HG03280 (cell line): ENCODE data around the gene PHF1.
"Not testable (repeated sequence)": the region's sequence is repeated elsewhere in the genome, so short reads cannot be mapped to it uniquely, and the experiment has no call there.

Source experiments
- ATAC-seq: cut with Tn5 transposase; IDR thresholded peaks from one replicate; pipeline ENCODE4 v1.9.1; 2021; ENCODE audit warnings: mild to moderate bottlenecking, moderate library complexity; ENCODE audit not compliant: unreplicated experiment

The PHF1 gene

DNA sequence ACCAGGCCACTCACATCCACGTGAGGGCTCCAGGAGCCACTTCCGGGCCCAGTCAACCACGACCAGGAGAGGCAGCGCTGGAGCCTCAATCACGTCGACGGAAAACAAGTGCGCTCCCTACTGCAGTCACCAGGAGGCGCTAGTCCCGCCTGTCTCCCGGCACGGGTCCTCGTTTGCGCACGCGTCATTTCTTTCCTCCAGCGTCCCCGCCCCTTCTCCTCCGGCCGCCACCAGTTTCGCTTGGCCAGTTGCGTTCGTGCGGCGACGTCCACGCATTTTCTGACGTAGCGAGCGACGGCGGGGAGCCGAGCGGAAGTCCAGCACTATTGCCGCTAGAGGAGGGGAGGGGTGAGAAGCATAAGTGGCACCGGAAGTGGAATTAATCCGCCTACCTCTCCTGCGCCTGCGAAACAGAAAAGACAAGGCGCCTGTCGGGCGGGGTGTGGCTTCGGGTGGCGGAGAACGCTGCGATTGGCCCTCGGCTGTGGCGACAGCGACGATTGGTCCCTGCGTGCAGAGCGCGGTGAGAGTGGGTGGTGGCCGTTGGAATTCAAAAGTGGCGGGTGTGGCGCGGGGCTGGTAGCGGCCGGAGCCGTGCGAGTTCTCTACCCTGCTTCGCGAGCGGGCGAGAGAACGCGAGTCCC lies 19.4 kb upstream of the PHF1 start, which contains the start of gene KIFC1:
Gene KIFC1 (plus strand): TSS at position 546 of the 644 bp plus-strand sequence. CDS start 163 bp downstream, outside the sequence.
- ATAC-seq: peak; percentile 88

DNA sequence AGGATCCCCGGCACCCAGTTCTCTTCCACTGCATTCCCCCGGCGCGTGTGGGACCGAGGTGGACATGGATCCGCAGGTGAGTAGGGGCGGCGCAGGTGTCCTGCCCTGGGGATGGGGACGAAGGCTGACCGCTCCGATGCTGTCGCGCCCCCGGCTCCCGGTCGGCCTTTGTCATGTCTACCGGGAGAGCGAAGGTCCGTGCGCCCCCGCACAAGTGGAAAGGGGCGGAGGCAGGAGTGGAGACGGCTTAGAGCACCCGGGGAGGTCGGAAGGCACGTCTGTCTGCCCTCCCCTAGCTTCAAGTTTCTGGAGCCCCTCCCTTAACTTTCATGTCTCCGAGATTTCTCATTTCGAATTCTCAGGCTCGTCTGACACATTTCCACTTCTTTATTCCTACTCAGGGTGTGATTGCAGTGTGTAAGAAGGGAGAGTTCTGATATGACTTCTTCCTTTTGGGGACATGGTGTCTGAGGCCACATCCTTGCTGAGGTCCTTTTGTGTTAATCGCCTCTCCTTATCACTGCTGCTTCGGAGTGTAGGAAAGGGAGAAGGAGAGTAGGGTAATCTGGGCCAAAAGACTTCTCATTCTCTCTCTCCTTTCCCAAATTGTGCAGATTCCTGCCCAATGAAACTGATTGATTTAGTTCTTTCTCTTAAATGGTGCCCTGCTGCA lies 18.8 kb upstream of the PHF1 start:
- ATAC-seq: peak; percentile 6

DNA sequence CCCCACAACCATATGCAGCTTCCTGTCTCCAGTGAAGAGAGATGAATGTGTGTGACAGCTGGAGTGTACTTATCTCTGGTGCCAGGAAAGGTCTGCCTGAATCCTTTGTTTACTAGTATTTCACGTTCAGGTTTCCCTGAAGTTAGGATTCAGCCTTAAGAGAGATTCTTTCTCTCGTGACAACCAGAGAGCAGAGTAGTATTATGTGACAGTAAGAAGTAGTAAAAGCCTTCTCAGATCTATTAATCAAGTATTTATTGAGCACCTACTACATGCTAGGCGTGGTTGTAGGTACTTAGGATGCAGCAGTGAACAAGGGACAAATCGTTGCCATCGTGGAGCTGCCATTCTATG lies 18.2 kb upstream of the PHF1 start:
- ATAC-seq: no peak

DNA sequence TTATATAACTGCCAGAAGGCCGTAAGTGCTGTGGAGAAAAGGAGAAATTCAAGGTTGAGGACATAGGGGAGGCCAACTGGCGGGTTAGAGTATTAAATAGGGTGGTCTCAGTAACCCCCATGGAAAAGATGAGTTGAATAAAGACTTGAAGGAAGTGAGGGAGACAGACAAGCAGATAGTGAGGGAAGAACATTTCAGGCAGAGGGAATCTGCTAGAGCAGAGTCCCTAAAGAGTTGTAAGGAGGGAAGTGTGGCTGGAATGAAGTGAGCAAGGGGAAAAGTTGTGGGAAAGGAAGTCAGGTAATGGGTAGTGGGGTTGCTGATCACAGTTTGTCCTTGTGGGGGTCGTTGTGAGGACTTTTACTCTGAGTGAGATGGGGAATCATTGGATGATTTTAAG lies 17.8 kb upstream of the PHF1 start:
- no peak for ATAC-seq

DNA sequence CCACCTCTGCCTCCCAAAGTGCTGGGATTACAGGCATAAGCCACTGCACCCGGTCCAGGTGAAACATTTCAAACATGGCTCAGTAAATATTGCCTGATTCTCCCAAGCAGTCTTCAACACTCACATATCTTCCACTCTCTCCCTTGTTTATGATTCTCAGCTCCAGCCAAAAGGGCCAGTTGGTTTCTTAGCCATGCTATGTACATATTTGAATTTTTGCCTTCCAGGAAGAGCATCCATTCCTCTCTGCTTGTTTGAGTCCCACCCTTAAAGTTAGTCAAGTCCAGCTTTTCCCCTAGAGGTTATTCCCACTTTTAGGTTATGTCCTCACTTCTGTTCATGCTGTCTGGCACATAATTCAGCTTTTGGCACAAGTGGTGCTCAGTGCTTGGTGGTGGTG lies 13.3 kb upstream of the PHF1 start:
- ATAC-seq: no peak

DNA sequence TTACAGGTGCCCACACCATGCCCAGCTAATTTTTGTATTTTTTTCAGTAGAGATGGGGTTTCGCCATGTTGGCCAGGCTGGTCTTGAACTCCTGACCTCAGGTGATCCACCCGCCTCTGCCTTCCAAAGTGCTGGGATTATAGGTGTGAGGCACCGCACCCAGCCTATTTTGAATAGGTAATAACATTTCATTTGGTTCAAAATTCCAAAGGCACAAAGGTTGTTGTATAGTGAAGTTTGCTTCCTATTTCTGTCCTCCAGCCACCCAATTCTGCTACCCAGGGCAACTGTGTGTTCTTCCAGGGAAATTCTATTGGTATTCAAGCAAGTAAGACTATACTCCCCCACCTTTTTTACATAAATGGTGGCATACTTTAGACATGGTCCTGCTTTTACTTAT lies 12.2 kb upstream of the PHF1 start:
- not testable (repeated sequence) for ATAC-seq

DNA sequence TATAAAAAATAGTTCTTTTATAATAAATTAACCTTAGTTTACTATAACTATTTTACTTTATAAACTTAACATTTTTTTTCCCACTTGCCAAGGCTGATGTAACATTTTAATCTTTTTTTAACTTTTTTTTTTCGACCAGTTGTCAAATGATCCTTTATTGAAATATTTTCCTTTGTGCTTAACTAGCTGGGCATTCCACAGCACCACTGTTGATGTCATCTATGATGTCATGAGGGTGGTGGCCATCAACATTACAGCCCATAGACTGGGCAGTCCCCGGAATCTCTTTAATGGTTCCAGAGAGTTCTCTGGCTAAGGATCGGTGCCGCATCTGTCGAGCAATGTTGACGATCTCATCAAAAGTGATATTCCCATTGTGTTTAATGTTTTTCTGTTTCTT lies 10.9 kb upstream of the PHF1 start:
- not testable (repeated sequence) for ATAC-seq

DNA sequence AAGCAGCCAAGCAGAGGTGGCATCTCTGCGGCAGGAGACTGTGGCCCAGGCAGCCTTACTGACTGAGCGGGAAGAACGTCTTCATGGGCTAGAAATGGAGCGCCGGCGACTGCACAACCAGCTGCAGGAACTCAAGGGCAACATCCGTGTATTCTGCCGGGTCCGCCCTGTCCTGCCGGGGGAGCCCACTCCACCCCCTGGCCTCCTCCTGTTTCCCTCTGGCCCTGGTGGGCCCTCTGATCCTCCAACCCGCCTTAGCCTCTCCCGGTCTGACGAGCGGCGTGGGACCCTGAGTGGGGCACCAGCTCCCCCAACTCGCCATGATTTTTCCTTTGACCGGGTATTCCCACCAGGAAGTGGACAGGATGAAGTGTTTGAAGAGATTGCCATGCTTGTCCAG lies 5.9 kb upstream of the PHF1 start:
- no peak for ATAC-seq

DNA sequence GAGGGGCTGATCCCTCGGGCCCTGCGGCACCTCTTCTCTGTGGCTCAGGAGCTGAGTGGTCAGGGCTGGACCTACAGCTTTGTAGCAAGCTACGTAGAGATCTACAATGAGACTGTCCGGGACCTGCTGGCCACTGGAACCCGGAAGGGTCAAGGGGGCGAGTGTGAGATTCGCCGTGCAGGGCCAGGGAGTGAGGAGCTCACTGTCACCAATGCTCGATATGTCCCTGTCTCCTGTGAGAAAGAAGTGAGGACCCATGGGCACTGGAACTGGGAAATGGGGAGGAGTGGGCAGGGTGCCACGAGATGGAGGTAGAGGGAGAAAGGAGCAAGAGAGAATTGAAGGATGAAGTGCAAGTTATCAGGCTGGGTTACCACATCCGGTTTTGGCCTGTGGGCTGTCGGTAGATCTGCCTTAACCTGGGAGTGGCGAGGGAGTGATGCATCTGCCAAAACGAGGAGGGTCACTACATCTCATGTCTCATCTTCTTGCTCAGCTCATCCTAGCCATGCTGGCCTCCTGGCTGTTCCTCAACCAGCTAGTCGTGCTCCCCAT lies 5.4 kb upstream of the PHF1 start:
- ATAC-seq: no peak

DNA sequence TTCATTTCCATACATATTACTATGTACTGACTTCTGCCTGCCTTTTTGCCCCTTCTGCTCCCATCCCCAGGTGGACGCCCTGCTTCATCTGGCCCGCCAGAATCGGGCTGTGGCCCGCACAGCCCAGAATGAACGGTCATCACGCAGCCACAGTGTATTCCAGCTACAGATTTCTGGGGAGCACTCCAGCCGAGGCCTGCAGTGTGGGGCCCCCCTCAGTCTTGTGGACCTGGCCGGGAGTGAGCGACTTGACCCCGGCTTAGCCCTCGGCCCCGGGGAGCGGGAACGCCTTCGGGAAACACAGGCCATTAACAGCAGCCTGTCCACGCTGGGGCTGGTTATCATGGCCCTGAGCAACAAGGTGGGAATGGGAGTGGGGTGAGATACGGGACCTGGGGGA lies 4.7 kb upstream of the PHF1 start:
- no peak for ATAC-seq

DNA sequence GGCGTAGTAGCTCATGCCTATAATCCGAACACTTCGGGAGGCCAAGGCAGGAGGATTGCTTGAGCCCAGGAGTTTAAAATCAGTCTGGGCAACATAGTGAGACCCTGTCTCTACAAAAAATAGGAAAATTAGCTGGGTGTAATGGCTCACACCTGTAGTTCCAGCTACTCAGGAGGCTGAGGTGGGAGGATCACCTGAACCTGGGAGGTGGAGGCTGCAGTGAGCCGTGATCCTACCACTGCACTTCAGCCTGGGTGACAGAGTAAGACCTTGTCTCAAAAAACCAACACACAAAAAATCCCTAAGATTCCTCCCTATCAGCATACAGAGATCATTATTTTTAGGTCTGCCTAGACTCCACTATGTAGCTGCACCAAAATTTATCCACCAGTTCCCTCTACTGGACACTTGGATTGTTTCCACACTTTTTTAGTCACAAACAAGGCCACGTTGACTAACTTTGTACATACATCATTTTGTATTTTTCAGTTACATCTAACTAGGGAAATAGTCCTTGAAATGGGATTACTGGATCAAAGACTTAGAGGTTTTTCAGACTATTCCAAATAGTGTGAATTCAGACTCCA lies 3.6 kb upstream of the PHF1 start:
- no peak for ATAC-seq

DNA sequence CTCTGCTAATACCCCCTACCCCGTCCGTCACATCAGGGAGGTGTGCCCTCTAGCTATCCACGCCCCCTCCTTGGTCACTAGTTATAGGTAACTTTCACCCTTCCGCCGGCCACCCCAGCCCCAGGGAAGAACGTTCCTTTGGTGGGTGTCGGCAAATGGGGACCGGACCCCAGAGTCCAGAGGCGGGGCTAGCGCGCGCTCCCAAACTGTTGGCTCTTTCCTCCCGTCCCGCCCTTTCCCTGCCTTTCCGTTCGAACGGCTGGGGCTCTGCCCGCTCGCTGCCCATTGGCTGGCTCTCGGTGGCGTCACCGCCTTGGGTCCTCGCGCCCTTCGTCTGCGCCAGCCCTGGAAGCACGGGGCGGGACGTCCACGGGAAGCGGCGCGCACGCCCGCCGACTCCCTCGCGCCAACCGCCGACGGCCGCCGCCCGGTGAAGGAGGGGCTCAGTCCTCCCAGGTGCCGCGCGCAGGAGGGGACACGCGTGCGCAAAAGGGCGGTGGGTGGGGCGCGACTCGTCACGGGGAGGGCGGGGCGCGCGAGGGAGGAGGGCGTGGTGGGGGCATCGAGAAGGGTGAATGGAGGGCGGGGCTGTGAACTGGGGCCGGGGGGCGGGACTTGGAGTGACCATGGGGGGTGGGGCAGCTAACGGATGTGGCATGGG lies 634 bp upstream of the PHF1 start:
- peak; percentile 82 for ATAC-seq

DNA sequence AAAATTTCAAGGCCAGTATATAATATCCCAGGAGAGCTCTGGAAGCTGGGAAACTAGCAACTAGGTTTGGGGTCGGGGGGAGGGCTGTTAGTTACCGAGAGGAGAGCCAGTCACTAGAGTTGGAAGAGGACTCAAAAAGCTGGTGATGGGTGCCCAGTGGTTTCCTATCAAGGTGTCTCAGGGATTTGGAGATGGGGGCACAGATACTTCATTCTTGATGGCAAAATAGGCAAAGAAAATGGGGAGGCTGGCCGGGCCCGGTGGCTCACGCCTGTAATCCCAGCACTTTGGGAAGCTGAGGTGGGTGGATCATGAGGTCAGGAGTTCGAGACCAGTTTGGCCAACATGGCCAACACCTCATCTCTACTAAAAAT lies 805 bp downstream of the PHF1 start:
- ATAC-seq: no peak

DNA sequence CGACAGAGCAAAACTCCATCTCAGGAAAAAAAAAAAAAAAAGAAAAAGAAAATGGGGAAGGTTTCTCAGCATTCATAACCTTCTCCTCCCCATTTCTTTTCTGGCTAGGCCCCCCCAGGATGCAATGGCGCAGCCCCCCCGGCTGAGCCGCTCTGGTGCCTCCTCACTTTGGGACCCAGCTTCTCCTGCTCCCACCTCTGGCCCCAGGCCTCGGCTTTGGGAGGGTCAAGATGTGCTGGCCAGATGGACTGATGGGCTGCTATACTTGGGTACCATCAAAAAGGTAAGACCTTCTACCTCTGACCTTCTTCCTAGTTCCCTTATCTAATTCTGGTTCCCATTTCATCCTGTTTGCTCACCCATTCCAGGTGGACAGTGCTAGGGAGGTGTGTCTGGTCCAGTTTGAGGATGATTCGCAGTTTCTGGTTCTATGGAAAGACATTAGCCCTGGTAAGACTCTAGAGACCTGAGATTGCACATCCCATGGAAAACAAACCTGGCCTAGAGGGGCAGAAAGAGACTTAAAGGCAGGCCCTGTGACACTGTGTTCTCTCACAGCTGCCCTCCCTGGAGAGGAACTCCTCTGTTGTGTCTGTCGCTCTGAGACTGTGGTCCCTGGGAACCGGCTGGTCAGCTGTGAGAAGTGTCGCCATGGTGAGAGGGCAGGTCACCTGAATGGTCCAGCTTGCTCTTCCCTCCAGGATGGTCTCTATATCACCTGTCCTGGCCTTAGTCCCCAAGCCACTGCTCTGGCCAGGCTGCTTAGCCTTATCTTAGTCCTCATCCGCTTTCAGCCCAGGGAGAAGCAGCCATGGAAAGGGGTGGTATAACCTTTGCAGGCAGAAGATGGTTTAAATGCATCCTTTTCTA lies 1.6 kb downstream of the PHF1 start:
- no peak for ATAC-seq

DNA sequence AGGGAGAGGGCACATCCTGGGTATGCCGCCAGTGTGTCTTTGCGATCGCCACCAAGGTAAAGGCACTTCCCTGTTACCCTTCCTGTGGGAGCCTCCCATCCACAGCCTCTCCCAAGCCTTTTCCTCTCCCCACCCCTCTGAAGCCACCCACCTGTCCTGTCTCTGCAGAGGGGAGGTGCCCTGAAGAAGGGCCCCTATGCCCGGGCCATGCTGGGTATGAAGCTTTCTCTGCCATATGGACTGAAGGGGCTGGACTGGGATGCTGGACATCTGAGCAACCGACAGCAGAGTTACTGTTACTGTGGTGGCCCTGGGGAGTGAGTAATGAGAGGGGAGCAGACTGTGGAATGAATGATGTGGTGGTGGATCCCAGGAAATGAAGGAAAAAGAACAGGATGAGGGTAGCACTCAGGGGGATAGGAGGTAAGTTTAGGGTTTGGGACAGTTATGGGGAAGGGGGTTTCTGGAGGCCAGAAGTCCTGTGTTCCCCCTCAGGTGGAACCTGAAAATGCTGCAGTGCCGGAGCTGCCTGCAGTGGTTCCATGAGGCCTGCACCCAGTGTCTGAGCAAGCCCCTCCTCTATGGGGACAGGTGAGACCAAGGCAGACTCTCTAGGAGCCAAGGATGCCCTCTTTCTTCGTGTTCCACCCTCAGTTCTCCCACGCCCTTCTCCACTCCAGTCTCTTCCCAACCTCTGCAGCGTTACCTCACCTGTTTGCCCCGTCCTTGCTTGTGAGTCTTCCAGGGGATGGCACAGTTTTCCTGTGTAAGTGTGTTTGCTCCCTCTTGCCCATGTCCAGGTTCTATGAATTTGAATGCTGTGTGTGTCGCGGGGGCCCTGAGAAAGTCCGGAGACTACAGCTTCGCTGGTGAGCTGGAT lies 2.7 kb downstream of the PHF1 start:
- no peak for ATAC-seq

DNA sequence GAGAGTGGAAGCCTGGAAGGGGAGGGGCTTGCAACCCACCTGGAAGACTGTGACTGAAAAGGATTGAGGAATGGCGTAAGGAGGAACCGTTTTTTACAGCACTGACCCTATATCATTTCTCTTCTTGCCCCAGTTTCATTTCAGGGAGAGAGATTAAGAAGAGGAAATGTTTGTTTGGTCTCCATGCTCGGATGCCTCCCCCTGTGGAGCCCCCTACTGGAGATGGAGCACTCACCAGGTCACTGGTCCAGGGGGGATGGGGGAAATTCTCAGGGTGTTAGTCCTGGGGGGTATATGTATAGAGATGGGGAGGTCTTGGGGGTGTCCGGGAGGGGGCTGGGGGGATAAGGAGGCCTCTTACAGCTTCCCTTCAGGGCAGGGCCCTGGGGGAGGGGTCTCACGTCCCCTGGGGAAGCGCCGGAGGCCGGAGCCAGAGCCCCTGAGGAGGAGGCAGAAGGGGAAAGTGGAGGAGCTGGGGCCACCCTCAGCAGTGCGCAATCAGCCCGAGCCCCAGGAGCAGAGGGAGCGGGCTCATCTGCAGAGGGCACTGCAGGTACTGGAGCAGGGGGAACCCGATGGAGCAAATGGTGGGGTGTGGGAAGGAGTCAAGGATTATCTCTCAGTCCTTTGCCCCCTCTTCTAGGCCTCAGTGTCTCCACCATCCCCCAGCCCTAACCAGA lies 3.9 kb downstream of the PHF1 start:
- no peak for ATAC-seq

DNA sequence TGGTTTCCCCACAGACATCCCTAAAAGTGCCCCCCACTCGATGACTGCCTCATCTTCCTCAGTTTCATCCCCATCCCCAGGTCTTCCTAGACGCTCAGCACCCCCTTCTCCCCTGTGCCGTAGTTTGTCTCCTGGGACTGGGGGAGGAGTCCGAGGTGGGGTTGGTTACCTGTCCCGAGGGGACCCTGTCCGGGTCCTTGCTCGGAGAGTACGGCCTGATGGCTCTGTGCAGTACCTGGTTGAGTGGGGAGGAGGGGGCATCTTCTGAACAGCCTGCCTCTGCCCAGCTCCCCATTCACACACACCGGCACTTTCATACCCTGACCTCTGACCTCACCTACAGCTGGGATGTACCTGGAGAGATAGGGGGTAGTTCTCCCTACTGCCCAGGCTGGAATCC lies 5.0 kb downstream of the PHF1 start:
- ATAC-seq: no peak

DNA sequence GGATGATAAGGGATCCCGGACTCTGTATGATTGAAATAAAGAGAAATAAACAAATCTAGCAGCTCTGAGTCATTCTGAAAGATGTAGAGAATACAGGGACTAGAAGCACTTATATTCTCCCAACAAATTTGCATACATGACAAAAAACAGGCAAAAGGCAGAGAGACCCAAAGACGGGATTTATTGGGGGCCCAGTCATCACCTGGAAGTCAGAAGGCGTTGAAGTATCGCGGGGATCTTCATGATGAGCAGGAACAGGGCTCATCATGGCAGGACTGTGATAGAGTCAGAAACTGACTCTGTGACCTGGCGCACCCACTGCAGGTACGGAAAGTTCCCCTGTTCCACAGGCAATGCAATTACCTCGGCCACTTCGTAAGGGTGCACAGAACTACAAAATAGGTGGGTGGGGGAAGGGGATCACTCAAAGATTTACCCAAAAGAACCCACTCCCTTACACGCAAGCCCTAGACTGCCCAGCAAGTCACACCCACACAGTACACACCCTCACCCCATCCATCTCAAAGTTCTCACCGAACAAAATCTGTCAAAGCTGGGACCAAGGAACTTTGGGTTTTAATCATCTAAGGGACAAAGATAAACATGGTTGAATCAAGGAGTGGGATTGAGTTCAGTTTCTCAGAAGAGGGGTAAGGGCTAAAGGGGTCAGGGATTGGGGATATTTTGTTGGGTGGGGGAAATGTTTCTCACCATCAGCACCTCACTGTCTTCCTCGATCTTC lies 5.7 kb downstream of the PHF1 start:
- ATAC-seq: no peak
